Right ventricle myocardium superior (tissue), 1 donor: Measurements from ENCODE around the gene UBE3D. TPM values are rescaled to one million over a fixed set of nuclear protein-coding genes. Genes with fewer than 3 reads are reported as not detected.
"Not testable (repeated sequence)": the region's sequence is repeated elsewhere in the genome, so short reads cannot be mapped to it uniquely, and the experiment has no call there.

Source experiments
- ATAC-seq: fragments of 200-7000 bp; cut with Tn5 transposase; one replicate; pipeline ENCODE4 v1.9.1; 2020; ENCODE audit warnings: mild to moderate bottlenecking; ENCODE audit not compliant: poor library complexity
- DNase-seq: peaks from one replicate; pipeline ENCODE4 v3.0.0-alpha.2; 2020
- intact Hi-C: fragments of 100-400 bp; cut with DNase I; formaldehyde crosslinking; loops from one replicate; pipeline ENCODE4 v1.11.2; 2022
- total RNA-seq: library from RNA; stranded (reverse); fragmentation: NEBNext Ultra II Directional; extraction: Animal tissue kit (Norgen Biotek cat#: 25700); gene quantifications from one replicate; pipeline ENCODE4 v1.2.1, GENCODE V29; 2021
- donor health status: DM: no; HTN: yes; CAD: no; lungs with severe emphysema.

Gene UBE3D
- total RNA-seq, 1 donor from 2014 or later = 2.7 TPM

GRCh38 chr6:82863781-82864180 is 201.9 kb downstream of the UBE3D start:
- intact Hi-C loops = no loop called here
- DNase-seq (no peak), ATAC-seq (no peak)

GRCh38 chr6:82862543-82862942 is 203.1 kb downstream of the UBE3D start:
- intact Hi-C loops = no loop called here
- no peak for ATAC-seq

GRCh38 chr6:82861121-82861520 is 204.5 kb downstream of the UBE3D start:
- intact Hi-C loops = no loop called here
- ATAC-seq = no peak

More at GRCh38 chr6:82862543-82862942, 203.1 kb downstream of the UBE3D start:
- no peak for DNase-seq

GRCh38 chr6:82856077-82856476 is 209.6 kb downstream of the UBE3D start:
- intact Hi-C loops, ATAC-seq, DNase-seq: not testable (repeated sequence)

More at GRCh38 chr6:82861121-82861520, 204.5 kb downstream of the UBE3D start:
- no peak for DNase-seq

GRCh38 chr6:82852904-82853303 is 212.7 kb downstream of the UBE3D start:
- DNase-seq, intact Hi-C loops, ATAC-seq: not testable (repeated sequence)

GRCh38 chr6:82843291-82843885 is 222.3 kb downstream of the UBE3D start:
- intact Hi-C loops = no loop called here

GRCh38 chr6:82842721-82843120 is 222.9 kb downstream of the UBE3D start:
- no peak for ATAC-seq
- intact Hi-C loops = no loop called here
- no peak for DNase-seq

More at GRCh38 chr6:82843291-82843885, 222.3 kb downstream of the UBE3D start:
- no peak for DNase-seq
- no peak for ATAC-seq

Other genes starting within 250 kb of the UBE3D start
- gene DOP1A, start 1.8 kb upstream of the UBE3D start, total RNA-seq = 13.0 TPM
- gene PGM3, start 127.4 kb upstream of the UBE3D start, total RNA-seq = 12.0 TPM
- gene RWDD2A, start 127.5 kb upstream of the UBE3D start, total RNA-seq = 2.8 TPM